ENCODE measurements around the gene CTBP1.

The CTBP1 gene

DNA sequence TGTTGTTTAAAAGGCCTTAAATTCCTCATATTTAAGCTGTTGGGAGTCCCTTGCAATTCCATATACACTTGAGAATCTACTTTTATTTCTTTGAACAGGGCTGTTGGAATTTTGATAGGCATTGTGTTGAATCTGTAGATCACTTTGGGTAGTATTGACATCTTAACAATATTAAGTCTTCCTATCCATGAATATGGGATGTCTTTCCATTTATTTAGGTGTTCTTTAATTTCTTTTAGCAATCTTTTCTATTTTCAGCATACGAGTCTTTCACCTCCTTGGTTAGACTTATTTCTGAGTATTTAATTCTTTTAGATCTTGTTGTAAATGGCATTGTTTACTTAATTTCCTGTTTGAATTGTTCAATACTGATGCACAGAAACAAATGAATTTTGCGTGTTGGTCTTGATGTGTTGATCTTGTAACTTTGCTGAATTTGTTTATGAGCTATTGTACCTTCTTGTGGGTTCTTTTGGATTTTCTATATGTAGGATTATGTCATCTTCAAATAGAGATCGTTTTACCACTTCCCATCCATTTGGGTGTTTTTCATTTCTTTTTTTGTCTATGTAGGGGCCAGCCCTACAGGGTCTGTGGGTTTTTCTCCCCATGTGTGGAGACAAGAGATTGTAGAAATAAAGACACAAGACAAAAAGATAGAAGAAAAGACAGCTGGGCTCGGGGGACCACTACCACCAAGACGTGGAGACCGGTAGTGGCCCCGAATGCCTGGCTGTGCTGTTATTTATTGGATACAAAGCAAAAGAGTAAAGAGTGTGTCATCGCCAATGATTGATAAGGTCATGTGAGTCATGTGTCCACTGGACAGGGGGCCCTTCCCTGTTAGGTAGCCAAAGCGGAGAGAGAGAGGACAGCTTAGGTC is 18.2 kb upstream of the CTBP1 start:
- no peak overlapping the region for H3K4me3 ChIP-seq (ENCODE audit: low read depth, low read length)
- DNase-seq (ENCODE audit: low read depth): no peak
- TF ChIP-seq, protein P1, sequence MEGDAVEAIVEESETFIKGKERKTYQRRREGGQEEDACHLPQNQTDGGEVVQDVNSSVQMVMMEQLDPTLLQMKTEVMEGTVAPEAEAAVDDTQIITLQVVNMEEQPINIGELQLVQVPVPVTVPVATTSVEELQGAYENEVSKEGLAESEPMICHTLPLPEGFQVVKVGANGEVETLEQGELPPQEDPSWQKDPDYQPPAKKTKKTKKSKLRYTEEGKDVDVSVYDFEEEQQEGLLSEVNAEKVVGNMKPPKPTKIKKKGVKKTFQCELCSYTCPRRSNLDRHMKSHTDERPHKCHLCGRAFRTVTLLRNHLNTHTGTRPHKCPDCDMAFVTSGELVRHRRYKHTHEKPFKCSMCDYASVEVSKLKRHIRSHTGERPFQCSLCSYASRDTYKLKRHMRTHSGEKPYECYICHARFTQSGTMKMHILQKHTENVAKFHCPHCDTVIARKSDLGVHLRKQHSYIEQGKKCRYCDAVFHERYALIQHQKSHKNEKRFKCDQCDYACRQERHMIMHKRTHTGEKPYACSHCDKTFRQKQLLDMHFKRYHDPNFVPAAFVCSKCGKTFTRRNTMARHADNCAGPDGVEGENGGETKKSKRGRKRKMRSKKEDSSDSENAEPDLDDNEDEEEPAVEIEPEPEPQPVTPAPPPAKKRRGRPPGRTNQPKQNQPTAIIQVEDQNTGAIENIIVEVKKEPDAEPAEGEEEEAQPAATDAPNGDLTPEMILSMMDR (conservative IDR thresholded peaks at IDR 0.05; ENCODE audit: low read depth, low read length): no peak

DNA sequence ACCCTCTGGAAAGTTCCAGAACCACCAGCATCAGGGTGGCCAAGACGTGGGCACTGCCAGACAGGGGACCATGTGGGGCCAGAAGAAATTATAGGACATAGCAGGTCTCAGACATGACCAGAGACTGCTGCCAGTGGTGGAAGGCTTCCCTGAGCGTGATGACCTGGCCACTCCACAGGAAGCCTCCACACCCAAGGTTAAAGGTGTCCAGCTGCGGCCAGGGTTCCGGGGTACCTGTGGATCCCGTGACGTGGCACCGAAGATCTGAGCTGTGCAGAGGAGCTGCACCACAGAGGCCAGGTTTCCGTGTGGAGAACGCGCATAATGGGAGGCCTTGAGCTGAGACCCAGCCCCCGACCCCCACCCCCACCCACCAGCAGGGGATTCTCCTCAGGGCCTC is 16.4 kb upstream of the CTBP1 start:
- TF ChIP-seq, protein P1 (conservative IDR thresholded peaks at IDR 0.05; ENCODE audit: low read depth, low read length): no peak
- no peak for DNase-seq (ENCODE audit: low read depth)
- H3K4me3 ChIP-seq (ENCODE audit: low read depth, low read length): no peak overlapping the region

DNA sequence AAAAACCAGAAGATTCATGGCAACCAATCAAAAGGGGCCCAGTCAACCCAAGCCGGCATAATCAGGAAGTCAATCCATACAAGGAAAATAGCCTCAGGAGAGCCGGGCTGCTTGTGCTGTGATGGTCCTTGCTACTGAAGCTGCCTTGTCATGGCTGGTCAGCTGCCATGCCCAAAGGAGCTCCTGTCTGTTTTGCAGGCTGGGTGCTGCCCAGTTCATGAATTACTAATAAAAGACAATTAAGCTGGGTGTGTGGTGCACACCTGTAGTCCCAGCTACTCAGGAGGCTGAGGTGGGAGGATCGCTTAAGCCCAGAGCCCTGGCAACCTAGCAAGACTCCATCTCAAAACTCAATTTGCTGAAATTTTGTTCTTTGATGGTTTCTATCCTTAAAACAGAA is 16.0 kb upstream of the CTBP1 start:
- TF ChIP-seq, protein P1 (conservative IDR thresholded peaks at IDR 0.05; ENCODE audit: low read depth, low read length): no peak
- no peak for DNase-seq (ENCODE audit: low read depth)
- no peak overlapping the region for H3K4me3 ChIP-seq (ENCODE audit: low read depth, low read length)

DNA sequence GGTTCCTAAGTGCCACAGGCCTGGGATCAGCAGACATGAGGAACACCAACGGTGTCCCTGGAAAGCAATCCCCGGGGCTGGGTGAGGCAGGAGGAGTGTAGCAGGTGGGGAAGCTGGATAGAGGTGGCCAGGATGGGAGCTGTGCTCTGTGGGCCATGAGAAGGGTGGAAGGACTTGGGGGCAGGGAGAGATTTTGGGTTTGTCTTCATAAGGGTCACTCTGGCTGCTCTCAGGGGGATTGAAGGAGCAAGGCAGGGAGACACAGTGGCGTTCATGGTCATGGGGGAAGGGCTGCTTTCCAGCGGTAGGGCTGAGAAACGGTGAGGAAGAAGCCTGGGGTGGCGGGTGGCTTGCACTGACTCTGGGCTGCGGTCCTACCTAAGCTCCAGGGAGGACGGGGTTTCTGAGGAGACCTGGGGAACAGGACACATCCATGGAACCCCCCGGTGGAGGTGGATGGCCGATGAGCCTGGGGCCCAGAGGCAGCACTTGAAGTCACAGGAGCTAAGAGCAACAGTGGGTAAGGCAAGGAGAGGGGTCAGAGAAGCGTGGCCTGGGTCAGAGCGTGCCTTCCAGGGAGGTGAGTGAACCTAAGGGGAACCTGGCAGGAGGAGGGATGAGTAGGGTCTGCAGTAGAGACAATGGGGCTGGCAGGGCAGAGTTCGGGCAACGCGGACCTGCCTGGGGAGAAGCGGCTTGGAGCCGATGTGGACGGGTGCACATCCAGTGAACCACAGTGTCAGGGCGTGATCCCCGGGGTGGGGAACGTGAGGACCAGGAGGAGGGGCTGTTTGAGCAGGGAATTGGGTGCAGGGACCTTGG is 12.4 kb upstream of the CTBP1 start:
- DNase-seq (ENCODE audit: low read depth): no peak
- TF ChIP-seq, protein P1 (conservative IDR thresholded peaks at IDR 0.05; ENCODE audit: low read depth, low read length): no peak
- no peak overlapping the region for H3K4me3 ChIP-seq (ENCODE audit: low read depth, low read length)

DNA sequence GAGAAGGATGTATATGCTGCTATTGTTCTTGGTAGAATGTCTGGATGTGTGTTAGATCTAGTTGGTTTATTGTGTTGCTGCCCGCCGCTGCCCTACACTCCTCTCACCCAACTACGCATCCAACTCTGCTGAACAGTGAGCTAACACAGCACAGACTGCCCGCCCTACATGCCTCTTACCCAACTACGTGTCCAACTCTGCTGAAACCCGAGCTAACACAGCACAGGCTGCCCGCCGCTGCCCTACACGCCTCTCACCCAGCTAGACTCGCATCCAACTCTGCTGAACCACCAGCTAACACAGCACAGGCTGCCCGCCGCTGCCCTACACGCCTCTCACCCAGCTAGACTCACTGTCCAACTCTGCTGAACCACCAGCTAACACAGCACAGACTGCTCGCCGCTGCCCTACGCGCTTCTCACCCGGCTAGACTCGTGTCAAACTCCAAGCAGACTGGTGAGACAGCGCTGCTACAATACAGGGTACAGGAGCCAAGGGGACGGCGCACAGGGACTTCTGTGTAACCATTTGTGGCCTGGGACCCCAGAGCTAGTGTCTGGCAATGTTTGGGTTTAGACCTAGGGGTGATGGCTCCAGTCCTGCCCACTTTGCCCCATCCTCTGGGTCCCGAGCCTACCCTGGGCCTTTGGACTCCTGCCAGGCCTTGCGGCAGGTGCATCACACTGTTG is 11.6 kb upstream of the CTBP1 start:
- TF ChIP-seq, protein P1 (conservative IDR thresholded peaks at IDR 0.05; ENCODE audit: low read depth, low read length): no peak
- H3K4me3 ChIP-seq (ENCODE audit: low read depth, low read length): no peak overlapping the region
- DNase-seq (ENCODE audit: low read depth): no peak

DNA sequence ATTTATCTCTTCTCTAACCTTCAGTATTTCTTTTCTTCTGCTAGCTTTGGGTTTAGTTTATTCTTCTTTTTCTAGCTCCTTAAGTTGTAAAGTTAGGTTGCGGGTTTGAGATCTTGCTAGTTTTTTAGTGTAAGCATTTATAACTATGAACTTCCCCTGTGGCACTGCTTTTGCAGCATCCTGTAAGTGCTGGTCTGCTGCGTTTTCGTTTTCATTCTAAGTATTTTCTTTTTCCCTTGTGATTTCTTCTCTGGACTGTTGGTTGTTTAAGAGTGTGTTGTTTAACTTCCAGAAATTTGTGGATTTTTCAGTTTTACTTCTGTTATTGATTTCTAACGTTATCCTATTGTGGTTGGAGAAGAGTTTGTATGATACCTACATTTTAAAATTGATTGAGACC is 11.0 kb upstream of the CTBP1 start:
- no peak overlapping the region for H3K4me3 ChIP-seq (ENCODE audit: low read depth, low read length)
- TF ChIP-seq, protein P1 (conservative IDR thresholded peaks at IDR 0.05; ENCODE audit: low read depth, low read length): no peak
- DNase-seq (ENCODE audit: low read depth): no peak
